Epidermal melanocyte (primary cell): ENCODE data around the gene SERPINF2.
"Not testable (repeated sequence)": the region's sequence is repeated elsewhere in the genome, so short reads cannot be mapped to it uniquely, and the experiment has no call there.

Source experiments
- DNase-seq: peaks from one replicate; pipeline ENCODE4 v3.0.0; 2011; ENCODE audit warnings: low spot score; ENCODE audit not compliant: insufficient read length

The SERPINF2 gene

DNA sequence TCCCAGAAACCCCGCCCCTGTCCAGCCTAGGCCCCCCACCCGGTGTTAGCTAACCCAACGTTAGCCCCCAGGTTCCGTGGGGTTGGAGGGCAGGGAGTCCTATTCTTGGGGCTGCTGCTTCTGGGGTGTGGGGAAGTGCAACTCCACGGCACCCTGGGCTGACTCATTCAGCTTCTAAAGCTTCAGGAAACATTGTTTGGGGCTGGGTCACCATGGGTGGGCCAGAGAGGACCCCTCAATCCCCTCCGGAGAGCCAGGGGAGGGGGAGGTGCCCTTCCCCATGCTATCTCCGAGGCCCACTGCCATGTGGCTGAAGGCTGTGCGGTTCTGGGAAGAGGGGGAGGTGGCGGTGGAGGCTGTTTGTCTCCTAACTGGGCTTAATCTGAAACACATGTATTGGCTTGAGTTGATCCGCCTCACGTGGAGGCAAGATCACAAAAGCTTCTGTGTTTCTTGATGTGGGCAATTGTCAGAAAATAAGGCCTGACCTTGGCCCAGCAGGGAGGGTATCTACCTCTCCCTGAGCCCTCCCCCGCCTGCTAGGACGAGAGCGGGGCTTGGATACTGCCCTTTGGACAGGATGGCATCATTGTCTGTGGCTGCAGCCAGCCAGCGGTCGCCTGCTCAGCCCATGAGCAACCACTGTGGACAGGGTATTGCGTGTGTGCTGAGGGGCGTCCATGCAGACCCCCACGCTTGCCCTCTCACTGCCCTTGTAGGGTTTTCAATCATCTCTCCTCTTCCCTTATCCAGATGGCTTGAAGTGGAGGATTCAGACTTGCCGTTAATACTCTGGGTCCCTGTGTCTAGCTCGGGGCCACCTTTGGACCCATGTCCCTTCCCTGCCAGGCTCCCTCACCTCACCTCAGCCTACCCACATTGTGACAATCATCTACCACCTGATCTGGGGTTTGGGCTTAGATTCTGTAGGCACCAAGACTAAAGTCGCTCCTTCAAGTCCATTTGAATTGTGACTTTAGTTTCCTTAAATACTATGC is 20.5 kb downstream of the SERPINF2 start:
- peak; percentile 41 for DNase-seq

- peak; percentile 69 for DNase-seq
Measured at GRCh38 chr17:1764284-1764683, 21.6 kb downstream of the SERPINF2 start.

GRCh38 chr17:1764705-1765104 is 22.0 kb downstream of the SERPINF2 start:
- DNase-seq = not testable (repeated sequence)

DNA sequence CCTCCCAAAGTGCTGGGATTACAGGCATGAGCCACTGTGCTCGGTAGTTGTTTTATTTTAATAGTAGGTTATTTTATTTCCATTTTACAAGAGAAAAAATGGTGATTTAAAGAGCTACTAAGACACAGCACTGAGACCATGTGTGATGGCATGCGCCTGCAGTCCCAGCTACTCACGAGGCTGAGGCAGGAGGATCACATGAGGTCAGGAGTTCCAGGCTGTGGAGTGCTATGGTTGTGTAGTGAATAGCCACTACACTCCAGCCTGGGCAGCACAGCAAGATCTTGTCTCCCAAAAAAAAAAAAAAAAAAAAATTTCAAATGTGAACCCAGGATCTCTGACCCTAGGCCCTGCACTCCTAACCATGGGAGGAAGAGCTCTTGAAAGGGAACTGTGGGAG is 22.9 kb downstream of the SERPINF2 start:
- no peak for DNase-seq

- no peak for DNase-seq
Measured at GRCh38 chr17:1766382-1767135, 23.9 kb downstream of the SERPINF2 start.

- no peak for DNase-seq
Measured at GRCh38 chr17:1767358-1767757, 24.7 kb downstream of the SERPINF2 start.

GRCh38 chr17:1769822-1770477 is 27.3 kb downstream of the SERPINF2 start:
- no peak for DNase-seq

GRCh38 chr17:1773000-1773695 is 30.5 kb downstream of the SERPINF2 start:
- not testable (repeated sequence) for DNase-seq

DNA sequence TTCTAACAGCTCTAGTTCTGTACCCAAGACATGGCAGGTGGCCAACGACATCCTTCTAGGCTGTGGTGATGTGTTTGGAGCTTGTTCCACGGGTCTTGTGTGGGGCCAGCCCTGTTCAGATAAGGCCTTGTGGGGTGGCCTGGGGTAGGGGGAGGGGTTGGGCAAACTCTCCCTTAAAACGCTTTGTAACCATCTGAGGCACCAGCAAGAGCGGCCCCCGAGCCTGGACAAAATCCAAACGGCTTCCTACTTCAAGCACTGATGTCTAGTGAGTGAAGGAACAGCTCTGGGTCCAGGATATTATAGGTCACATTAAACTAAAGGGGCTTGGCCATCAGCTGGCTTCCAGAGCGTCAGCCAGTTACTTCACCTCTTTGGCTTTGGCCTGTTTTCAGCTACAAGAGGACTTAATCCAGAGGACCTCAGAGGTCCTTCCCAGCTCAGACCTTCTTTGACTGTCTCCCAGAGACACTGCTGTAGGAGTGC is 31.1 kb downstream of the SERPINF2 start:
- DNase-seq = no peak

GRCh38 chr17:1774390-1775176 is 31.9 kb downstream of the SERPINF2 start:
- no peak for DNase-seq

DNA sequence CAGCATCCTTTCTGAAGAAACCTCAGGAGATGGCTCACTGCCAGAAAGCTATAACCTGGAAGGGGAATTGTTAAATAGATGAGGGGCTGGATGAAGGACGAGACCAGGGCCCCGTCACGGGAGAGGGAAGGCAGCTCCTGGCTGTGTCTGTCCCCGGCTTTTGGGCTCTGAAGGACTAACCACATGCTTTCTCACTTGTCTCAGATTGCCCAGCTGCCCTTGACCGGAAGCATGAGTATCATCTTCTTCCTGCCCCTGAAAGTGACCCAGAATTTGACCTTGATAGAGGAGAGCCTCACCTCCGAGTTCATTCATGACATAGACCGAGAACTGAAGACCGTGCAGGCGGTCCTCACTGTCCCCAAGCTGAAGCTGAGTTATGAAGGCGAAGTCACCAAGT is 33.7 kb downstream of the SERPINF2 start:
- DNase-seq = no peak

DNA sequence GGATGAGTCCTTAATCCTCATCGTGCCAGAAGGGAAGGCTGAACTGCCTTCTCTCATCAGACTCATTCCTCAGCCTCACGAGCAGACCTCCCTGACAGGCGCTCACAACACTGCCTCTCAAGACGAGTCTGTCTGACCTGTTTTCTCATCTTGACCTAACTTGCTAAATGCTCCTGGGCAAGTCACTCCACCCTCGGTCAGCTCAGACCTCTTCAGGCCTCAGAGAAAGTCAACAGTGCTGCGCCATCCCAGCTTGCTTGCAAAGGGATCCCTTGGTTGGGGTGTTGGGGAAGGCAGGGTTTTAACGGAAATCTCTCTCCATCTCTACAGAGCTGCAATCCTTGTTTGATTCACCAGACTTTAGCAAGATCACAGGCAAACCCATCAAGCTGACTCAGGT is 34.2 kb downstream of the SERPINF2 start:
- no peak for DNase-seq

GRCh38 chr17:1779571-1780131 is 37.0 kb downstream of the SERPINF2 start:
- DNase-seq = peak; percentile 98

- DNase-seq = no peak
Measured at GRCh38 chr17:1782171-1782567, 39.5 kb downstream of the SERPINF2 start.

GRCh38 chr17:1783271-1783670 is 40.6 kb downstream of the SERPINF2 start:
- no peak for DNase-seq

- DNase-seq = peak; percentile 50
Measured at GRCh38 chr17:1783834-1784611, 41.4 kb downstream of the SERPINF2 start.

- no peak for DNase-seq
Measured at GRCh38 chr17:1785930-1786329, 43.3 kb downstream of the SERPINF2 start.

DNA sequence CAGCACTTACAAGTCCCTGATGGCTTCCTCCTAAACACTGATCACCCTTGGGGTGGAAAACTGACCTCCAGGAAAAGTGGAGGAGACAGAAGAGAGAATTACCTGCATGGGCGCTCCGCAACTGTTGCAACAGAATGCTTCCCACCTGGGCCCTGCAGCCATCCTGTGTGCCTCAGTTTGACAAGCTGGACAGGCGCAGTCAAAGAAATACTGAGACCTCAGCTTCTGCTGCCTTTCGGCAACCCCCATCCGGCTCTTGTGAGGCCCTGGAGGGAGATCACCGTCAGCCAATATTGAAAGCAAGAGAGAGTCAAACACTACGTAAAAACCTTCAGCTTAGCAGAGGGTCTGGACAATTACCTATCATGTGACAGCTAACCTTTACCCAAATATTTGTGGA is 44.0 kb downstream of the SERPINF2 start:
- DNase-seq = no peak

DNA sequence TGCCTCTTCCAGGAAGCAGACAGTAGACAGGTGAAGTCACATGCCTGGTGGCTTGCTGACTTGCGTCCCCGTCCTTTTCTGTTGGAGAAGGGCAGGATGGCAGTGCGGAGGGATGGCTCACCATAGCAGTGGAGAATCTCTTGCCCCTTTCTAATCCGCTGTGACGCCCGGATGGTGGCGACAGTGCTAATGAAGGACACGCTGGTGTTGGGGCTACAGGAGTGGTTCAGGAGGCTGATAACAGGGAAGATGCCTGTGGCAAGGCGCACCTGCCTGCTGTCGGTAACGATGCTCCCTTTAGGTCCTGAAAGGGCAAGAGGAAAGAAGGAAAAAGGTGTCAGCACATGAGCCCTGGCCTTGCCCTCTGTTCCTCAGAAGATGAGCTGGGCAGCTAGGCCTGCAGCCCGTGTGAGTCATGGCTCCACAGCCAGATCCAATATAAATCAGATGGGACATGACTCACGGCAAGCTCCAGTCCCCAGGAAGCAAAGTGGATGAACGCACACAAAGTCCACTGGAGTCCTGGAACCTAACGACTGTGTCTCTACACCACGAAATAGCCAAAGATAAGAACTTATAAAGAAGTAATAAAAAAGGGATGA is 44.7 kb downstream of the SERPINF2 start:
- DNase-seq = peak; percentile 84
